ENCODE data around the gene POLRMT.
A peak's percentile ranks its signal among the peaks of the same experiment; 100 is the strongest.
"Not testable (repeated sequence)": the region's sequence is repeated elsewhere in the genome, so short reads cannot be mapped to it uniquely, and the experiment has no call there.

The POLRMT gene

DNA sequence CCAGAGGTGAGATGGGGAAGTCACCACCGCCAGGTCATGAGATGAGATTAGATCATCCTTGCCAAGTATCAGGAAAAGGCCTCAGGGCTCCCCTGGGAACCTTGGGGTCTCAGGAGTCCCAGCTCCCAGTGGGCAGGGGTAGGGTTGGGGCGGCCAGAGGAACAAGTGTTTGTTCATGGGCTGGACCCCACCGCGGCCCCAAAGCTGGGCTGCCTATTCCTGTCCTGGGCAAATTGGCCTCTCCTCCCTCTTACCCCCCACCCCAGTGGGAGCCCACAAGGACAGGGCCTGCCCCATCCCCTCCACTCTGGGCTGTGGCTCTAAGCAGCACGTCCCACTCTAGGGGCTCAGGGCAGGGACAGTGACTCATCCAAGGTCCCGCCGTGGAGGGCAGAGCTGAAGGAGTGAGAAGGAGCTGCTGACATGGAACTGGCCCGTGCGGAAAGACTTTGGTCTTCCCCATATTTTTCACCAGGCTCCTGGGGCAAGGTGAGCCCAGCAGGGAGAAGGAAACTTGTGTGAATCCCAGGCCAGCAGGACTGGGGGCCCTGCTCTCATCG, 47.7 kb downstream of the POLRMT start (continued):
- TF ChIP-seq, protein P1, sequence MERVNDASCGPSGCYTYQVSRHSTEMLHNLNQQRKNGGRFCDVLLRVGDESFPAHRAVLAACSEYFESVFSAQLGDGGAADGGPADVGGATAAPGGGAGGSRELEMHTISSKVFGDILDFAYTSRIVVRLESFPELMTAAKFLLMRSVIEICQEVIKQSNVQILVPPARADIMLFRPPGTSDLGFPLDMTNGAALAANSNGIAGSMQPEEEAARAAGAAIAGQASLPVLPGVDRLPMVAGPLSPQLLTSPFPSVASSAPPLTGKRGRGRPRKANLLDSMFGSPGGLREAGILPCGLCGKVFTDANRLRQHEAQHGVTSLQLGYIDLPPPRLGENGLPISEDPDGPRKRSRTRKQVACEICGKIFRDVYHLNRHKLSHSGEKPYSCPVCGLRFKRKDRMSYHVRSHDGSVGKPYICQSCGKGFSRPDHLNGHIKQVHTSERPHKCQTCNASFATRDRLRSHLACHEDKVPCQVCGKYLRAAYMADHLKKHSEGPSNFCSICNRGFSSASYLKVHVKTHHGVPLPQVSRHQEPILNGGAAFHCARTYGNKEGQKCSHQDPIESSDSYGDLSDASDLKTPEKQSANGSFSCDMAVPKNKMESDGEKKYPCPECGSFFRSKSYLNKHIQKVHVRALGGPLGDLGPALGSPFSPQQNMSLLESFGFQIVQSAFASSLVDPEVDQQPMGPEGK (CRISPR knock-in tag; IDR thresholded peaks at IDR 0.05; ENCODE audit: borderline replicate concordance): no peak
- TF ChIP-seq GLIS3 (CRISPR knock-in tag; IDR thresholded peaks at IDR 0.05) (no peak), RARB (CRISPR knock-in tag; IDR thresholded peaks at IDR 0.05) (no peak)

DNA sequence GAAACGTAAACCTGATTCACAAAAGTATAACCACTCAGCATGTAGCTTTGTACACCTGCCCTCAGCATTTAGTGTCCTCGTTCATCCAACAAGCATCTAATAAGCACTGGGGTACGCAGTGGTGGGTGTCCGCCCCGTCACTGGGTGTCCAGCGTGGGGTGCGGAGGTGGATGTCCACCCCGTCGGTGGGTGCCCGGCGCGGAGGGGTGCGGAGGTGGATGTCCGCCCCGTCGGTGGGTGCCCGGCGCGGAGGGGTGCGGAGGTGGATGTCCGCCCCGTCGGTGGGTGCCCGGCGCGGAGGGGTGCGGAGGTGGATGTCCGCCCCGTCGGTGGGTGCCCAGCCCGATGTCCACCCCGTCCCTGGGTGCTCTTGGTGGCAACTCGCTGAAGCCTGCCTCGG, 48.2 kb downstream of the POLRMT start:
- not testable (repeated sequence) for ATAC-seq

DNA sequence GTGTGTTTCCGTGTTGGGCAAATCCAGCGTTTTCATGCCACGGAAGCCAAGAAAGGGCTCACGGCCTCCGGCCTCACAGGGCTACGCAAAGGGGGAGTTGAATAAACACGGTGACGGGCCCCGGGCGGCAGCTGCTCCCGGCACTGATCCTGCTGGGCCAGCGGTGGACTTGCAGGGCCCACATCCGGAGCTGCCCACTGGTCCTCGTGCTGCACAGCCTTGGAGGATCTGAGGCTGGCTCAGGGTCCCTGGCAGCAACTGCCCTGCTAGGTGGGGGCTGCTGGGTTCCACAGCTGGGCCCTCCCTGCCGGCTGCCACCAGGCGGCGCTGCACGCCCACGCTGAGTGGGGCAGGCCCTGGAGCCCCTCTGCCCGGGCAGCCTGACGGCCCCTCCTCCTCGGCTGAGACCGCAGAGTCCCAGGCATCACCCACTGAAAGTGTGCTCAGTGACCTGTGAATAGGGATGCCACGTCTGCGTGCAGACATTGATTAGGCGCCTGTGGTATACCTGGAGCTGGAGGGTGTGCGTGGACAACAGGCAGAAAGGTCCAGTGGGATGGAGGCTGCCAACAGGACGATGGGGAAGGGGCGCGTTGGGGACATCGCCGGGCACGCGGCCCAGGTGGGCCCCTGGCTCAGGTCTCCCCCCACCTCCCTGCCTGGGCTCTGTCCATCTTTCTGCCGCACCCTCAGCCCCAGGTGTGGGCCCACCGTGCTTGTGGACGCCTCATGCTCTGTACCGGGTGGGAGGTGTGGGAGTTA, 48.9 kb downstream of the POLRMT start:
- ATAC-seq: peak; percentile 68
- TF ChIP-seq, protein P1 (CRISPR knock-in tag; IDR thresholded peaks at IDR 0.05; ENCODE audit: borderline replicate concordance): 0 out of 2 replicates have a peak, but pooled peaks have one; percentile 44
- TF ChIP-seq RARB (CRISPR knock-in tag; IDR thresholded peaks at IDR 0.05): no peak

DNA sequence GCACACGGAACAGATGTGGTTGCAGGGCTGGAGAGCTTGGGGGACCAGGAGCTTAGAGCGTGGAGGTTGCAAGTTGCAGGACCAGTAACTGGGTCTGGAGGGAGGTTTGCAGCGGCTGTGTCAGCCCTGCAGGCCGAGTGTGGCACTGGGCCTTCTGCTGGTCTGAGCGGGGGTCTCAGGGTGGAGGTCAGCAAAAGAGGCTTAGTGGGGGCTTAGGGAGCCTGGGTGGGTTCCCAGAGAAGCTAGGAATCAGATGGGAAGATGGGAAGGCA, 49.4 kb downstream of the POLRMT start:
- no peak for TF ChIP-seq SNAI2 (CRISPR knock-in tag; IDR thresholded peaks at IDR 0.05)
- TF ChIP-seq, protein P2, sequence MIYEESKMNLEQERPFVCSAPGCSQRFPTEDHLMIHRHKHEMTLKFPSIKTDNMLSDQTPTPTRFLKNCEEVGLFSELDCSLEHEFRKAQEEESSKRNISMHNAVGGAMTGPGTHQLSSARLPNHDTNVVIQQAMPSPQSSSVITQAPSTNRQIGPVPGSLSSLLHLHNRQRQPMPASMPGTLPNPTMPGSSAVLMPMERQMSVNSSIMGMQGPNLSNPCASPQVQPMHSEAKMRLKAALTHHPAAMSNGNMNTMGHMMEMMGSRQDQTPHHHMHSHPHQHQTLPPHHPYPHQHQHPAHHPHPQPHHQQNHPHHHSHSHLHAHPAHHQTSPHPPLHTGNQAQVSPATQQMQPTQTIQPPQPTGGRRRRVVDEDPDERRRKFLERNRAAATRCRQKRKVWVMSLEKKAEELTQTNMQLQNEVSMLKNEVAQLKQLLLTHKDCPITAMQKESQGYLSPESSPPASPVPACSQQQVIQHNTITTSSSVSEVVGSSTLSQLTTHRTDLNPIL (CRISPR knock-in tag; IDR thresholded peaks at IDR 0.05; ENCODE audit: low read depth): no peak
- TF ChIP-seq TOX (CRISPR knock-in tag; IDR thresholded peaks at IDR 0.05; ENCODE audit: borderline replicate concordance): no peak
- TF ChIP-seq, protein P3, sequence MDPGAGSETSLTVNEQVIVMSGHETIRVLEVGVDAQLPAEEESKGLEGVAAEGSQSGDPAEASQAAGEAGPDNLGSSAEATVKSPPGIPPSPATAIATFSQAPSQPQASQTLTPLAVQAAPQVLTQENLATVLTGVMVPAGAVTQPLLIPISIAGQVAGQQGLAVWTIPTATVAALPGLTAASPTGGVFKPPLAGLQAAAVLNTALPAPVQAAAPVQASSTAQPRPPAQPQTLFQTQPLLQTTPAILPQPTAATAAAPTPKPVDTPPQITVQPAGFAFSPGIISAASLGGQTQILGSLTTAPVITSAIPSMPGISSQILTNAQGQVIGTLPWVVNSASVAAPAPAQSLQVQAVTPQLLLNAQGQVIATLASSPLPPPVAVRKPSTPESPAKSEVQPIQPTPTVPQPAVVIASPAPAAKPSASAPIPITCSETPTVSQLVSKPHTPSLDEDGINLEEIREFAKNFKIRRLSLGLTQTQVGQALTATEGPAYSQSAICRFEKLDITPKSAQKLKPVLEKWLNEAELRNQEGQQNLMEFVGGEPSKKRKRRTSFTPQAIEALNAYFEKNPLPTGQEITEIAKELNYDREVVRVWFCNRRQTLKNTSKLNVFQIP (CRISPR knock-in tag; IDR thresholded peaks at IDR 0.05; ENCODE audit: borderline replicate concordance, low read depth): no peak
- no peak for TF ChIP-seq ZNF565 (CRISPR knock-in tag; conservative IDR thresholded peaks at IDR 0.05; ENCODE audit: low read depth)
- TF ChIP-seq ZFP30 (CRISPR knock-in tag; IDR thresholded peaks at IDR 0.05): no peak
- TF ChIP-seq ESRRG (CRISPR knock-in tag; IDR thresholded peaks at IDR 0.05): no peak
- TF ChIP-seq GLIS3 (CRISPR knock-in tag; IDR thresholded peaks at IDR 0.05): no peak
- no peak for TF ChIP-seq CSDC2 (CRISPR knock-in tag; IDR thresholded peaks at IDR 0.05)
- TF ChIP-seq TCF4 (CRISPR knock-in tag; IDR thresholded peaks at IDR 0.05; ENCODE audit: borderline replicate concordance): no peak
- TF ChIP-seq ISL1 (CRISPR knock-in tag; IDR thresholded peaks at IDR 0.05): no peak
- TF ChIP-seq OSR1 (CRISPR knock-in tag; IDR thresholded peaks at IDR 0.05): no peak
- no peak for TF ChIP-seq ZFP3 (CRISPR knock-in tag; IDR thresholded peaks at IDR 0.05)
- TF ChIP-seq ARNTL (CRISPR knock-in tag; IDR thresholded peaks at IDR 0.05; ENCODE audit: borderline replicate concordance, low read depth): no peak
- ATAC-seq: no peak

DNA sequence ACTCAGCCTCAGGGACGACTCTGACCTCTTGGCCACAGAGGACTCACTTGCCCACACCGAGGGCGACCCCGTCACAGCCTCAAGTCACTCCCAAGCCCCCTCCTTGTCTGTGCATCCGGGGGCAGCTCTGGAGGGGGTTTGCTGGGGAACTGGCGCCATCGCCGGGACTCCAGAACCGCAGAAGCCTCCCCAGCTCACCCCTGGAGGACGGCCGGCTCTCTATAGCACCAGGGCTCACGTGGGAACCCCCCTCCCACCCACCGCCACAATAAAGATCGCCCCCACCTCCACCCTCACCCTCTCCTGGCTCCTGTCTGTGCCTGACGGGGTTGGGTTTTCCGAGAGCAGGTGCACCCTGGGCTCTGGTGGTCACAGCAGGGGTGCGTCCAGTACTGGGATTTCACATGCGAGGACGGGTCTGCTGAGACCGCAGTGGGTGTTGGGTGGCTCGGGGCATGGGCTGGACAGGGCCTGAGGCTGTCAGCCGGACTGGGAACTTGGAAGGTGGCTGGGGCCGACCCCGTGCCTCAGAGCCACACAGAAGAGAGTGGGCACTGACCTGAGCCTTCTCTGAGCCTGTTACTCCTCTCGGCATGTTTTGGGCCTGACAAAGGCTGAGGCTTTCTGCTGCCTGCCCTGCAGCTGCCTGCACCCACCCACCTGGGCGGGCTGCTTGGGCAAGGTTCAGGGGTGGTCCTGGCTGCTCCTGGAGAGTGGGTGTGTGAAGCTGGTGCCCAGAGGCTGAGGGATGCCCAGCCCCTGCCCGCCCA, 50.0 kb downstream of the POLRMT start:
- no peak for TF ChIP-seq ISL1 (CRISPR knock-in tag; IDR thresholded peaks at IDR 0.05)
- TF ChIP-seq ARNTL (CRISPR knock-in tag; IDR thresholded peaks at IDR 0.05; ENCODE audit: borderline replicate concordance, low read depth): no peak
- TF ChIP-seq RARB (CRISPR knock-in tag; IDR thresholded peaks at IDR 0.05): no peak
- no peak for TF ChIP-seq PPARA (CRISPR knock-in tag; IDR thresholded peaks at IDR 0.05; ENCODE audit: borderline replicate concordance)
- no peak for TF ChIP-seq BACH2 (CRISPR knock-in tag; IDR thresholded peaks at IDR 0.05; ENCODE audit: borderline replicate concordance)
- TF ChIP-seq ZNF8 (CRISPR knock-in tag; IDR thresholded peaks at IDR 0.05): no peak
- TF ChIP-seq ZFP3 (CRISPR knock-in tag; IDR thresholded peaks at IDR 0.05): no peak
- no peak for TF ChIP-seq TCF4 (CRISPR knock-in tag; IDR thresholded peaks at IDR 0.05; ENCODE audit: borderline replicate concordance)
- no peak for TF ChIP-seq ZC3H10 (CRISPR knock-in tag; IDR thresholded peaks at IDR 0.05)
- TF ChIP-seq, protein P1 (CRISPR knock-in tag; IDR thresholded peaks at IDR 0.05; ENCODE audit: borderline replicate concordance): no peak
- TF ChIP-seq CSDC2 (CRISPR knock-in tag; IDR thresholded peaks at IDR 0.05): no peak
- TF ChIP-seq TOX (CRISPR knock-in tag; IDR thresholded peaks at IDR 0.05; ENCODE audit: borderline replicate concordance): no peak
- no peak for TF ChIP-seq ZNF70 (CRISPR knock-in tag; IDR thresholded peaks at IDR 0.05)
- no peak for ATAC-seq

Data from SK-N-SH treated with all-trans-retinoic acid at 6 μM for 48 hours (cell line).